Neuronal stem cell (in vitro differentiated cells): ENCODE data around the gene TNFRSF12A.

Experiments
- DNase-seq: peaks from one replicate; pipeline ENCODE4 v3.0.0-alpha.2; 2013; ENCODE audit warnings: low spot score
- H2AFZ ChIP-seq: one replicate; pipeline ENCODE4 v1.6.1; 2013; ENCODE audit warnings: mild to moderate bottlenecking, low read length, inconsistent platforms
- H2AK5ac ChIP-seq: 2 replicates; pipeline ENCODE4 v1.6.1; 2013; ENCODE audit warnings: low read depth, mild to moderate bottlenecking, inconsistent platforms, low read length, moderate library complexity, mixed read lengths
- H2BK120ac ChIP-seq: 2 replicates; pipeline ENCODE4 v1.6.1; 2013; ENCODE audit warnings: low read depth, mild to moderate bottlenecking, inconsistent platforms, low read length, moderate library complexity, mixed read lengths
- H2BK12ac ChIP-seq: one replicate; pipeline ENCODE4 v1.6.1; 2013; ENCODE audit warnings: low read length, inconsistent platforms
- H2BK15ac ChIP-seq: 2 replicates; pipeline ENCODE4 v1.6.1; 2013; ENCODE audit warnings: mild to moderate bottlenecking, low read length, inconsistent platforms, mixed read lengths
- H2BK5ac ChIP-seq: one replicate; pipeline ENCODE4 v1.6.1; 2013; ENCODE audit warnings: inconsistent platforms, mild to moderate bottlenecking, low read length, moderate library complexity
- H3K14ac ChIP-seq: one replicate; pipeline ENCODE4 v1.6.1; 2013; ENCODE audit warnings: low read length, inconsistent platforms
- H3K18ac ChIP-seq: 2 replicates; pipeline ENCODE4 v1.6.1; 2013; ENCODE audit warnings: low read length, inconsistent platforms
- H3K23ac ChIP-seq: 2 replicates; pipeline ENCODE4 v1.6.1; 2013; ENCODE audit warnings: low read depth, mild to moderate bottlenecking, mixed read lengths, low read length, inconsistent platforms; ENCODE audit not compliant: poor library complexity
- H3K27ac ChIP-seq: replicated peaks from 3 replicates; pipeline ENCODE4 v1.5.1; 2013; ENCODE audit warnings: low read length, inconsistent platforms
- H3K27me3 ChIP-seq, 3 experiments: 2 replicates each; pipeline ENCODE4 v1.6.1; 2013; ENCODE audit warnings: low read length in 3 of 3, mild to moderate bottlenecking in 2 of 3, inconsistent platforms in 1 of 3, low read depth in 1 of 3, mixed read lengths in 1 of 3, moderate library complexity in 1 of 3; ENCODE audit not compliant: control insufficient read depth in 3 of 3, insufficient read depth in 3 of 3
- H3K36me3 ChIP-seq, 2 donors: replicated peaks in 1 of 2; 2 replicates each; pipeline ENCODE4 v1.6.1; 2013; ENCODE audit warnings: low read length in 2 of 2; ENCODE audit not compliant: control insufficient read depth in 2 of 2, insufficient read depth in 2 of 2
- H3K4ac ChIP-seq: 2 replicates; pipeline ENCODE4 v1.6.1; 2013; ENCODE audit warnings: inconsistent platforms, mild to moderate bottlenecking, low read length, moderate library complexity
- H3K4me1 ChIP-seq, 2 donors: 1 replicate in 1 of 2; 2 replicates in 1 of 2; pipeline ENCODE4 v1.6.1; 2013; ENCODE audit warnings: low read length in 2 of 2, low read depth in 1 of 2; ENCODE audit not compliant: control insufficient read depth in 2 of 2, insufficient read depth in 1 of 2
- H3K4me2 ChIP-seq: one replicate; pipeline ENCODE4 v1.6.1; 2013; ENCODE audit warnings: mild to moderate bottlenecking, low read length, inconsistent platforms; ENCODE audit not compliant: insufficient read depth, poor library complexity, severe bottlenecking
- H3K4me3 ChIP-seq, 2 donors: 2 replicates each; pipeline ENCODE4 v1.5.1; 2013; ENCODE audit warnings: low read length in 2 of 2, mild to moderate bottlenecking in 2 of 2, inconsistent platforms in 1 of 2, moderate library complexity in 1 of 2
- H3K79me1 ChIP-seq: one replicate; pipeline ENCODE4 v1.6.1; 2013; ENCODE audit warnings: low read depth, mild to moderate bottlenecking, inconsistent platforms, low read length, moderate library complexity
- H3K9ac ChIP-seq: one replicate; pipeline ENCODE4 v1.6.1; 2013; ENCODE audit warnings: mild to moderate bottlenecking, low read depth, low read length, inconsistent platforms; ENCODE audit not compliant: poor library complexity
- H3K9me3 ChIP-seq, 2 donors: replicated peaks in 1 of 2; 2 replicates each; pipeline versions ENCODE3 to v1.6.1; 2013; ENCODE audit warnings: low read length in 2 of 2, mild to moderate bottlenecking in 2 of 2, inconsistent platforms in 1 of 2, low read depth in 1 of 2, mixed read lengths in 1 of 2, moderate library complexity in 1 of 2; ENCODE audit not compliant: control insufficient read depth in 2 of 2, insufficient read depth in 1 of 2
- H4K8ac ChIP-seq: one replicate; pipeline ENCODE4 v1.6.1; 2013; ENCODE audit warnings: low read depth, mild to moderate bottlenecking, inconsistent platforms, low read length, moderate library complexity
- H4K91ac ChIP-seq: one replicate; pipeline ENCODE4 v1.6.1; 2013; ENCODE audit warnings: low read length, low read depth, mild to moderate bottlenecking, inconsistent platforms; ENCODE audit not compliant: poor library complexity
- WGBS, 2 donors: extraction: QIAGEN DNeasy Blood & Tissue Kit; methylation state at CpG; one replicate each; pipeline ENCODE4 v1.1.7; 2013; ENCODE audit warnings: missing lambda C conversion rate in 2 of 2, mixed read lengths in 1 of 2; ENCODE audit not compliant: insufficient read length in 2 of 2, insufficient replicate concordance in 1 of 2; ENCODE audit errors: extremely low coverage in 2 of 2; 5-methylcytosine and 5-hydroxymethylcytosine counted together

Gene TNFRSF12A

GRCh38 chr16:3022684-3023414 is 2.7 kb downstream of the TNFRSF12A start:
- peak overlapping the region; percentile 71 for H2BK5ac ChIP-seq
- H3K9me3 ChIP-seq = no peaks in the 10 kb centered on the region
- no peak for DNase-seq
- no peak overlapping the region for H4K91ac ChIP-seq
- H3K4me3 ChIP-seq = peak overlapping the region; percentile 66 to 82
- peak overlapping the region; percentile 98 for H2AK5ac ChIP-seq
- H3K27me3 ChIP-seq = peaks cover 0 to 5% (median 0%) of the 10 kb centered on the region in 3 experiments
- peak overlapping the region; percentile 100 for H3K4me2 ChIP-seq
- peak overlapping the region; percentile 45 for H3K23ac ChIP-seq
- peaks cover 25% of the 10 kb centered on the region in 2 donors for H3K4me1 ChIP-seq
- no CpG with 5 or more reads among the region's 8 CpGs for WGBS, 2 donors
- H3K18ac ChIP-seq = peak overlapping the region; percentile 98
- no peak overlapping the region for H3K4ac ChIP-seq
- peak overlapping the region; percentile 34 for H2BK15ac ChIP-seq
- peaks cover 9 to 25% of the 10 kb centered on the region in 2 donors for H3K36me3 ChIP-seq
- peak overlapping the region; percentile 49 for H3K27ac ChIP-seq
- H2AFZ ChIP-seq = peak overlapping the region; percentile 95
- no peak overlapping the region for H3K14ac ChIP-seq
- H3K79me1 ChIP-seq = peaks cover 5% of the 10 kb centered on the region
- peak overlapping the region; percentile 60 for H3K9ac ChIP-seq
- H2BK120ac ChIP-seq = peak overlapping the region; percentile 64
- H2BK12ac ChIP-seq = no peak overlapping the region
- no peak overlapping the region for H4K8ac ChIP-seq

GRCh38 chr16:3023415-3023668 is 3.2 kb downstream of the TNFRSF12A start:
- Histone ChIP-seq H3K4me1 (peaks cover 23 to 26% of the 10 kb centered on the region in 2 donors), H3K4ac (no peak overlapping the region), H2BK12ac (peak overlapping the region; percentile 81), H2AFZ (peak overlapping the region; percentile 95), H3K9me3 (no peaks in the 10 kb centered on the region), H3K79me1 (peaks cover 5% of the 10 kb centered on the region), H3K4me2 (peak overlapping the region; percentile 100), H3K9ac (peak overlapping the region; percentile 87), H3K36me3 (peaks cover 9 to 26% of the 10 kb centered on the region in 2 donors), H2AK5ac (peak overlapping the region; percentile 98), H3K4me3 (peak overlapping the region; percentile 66 to 82), H3K14ac (no peak overlapping the region), H3K18ac (peak overlapping the region; percentile 98), H2BK15ac (peak overlapping the region; percentile 97), H3K23ac (peak overlapping the region; percentile 96), H3K27ac (peak overlapping the region; percentile 38), H2BK120ac (no peak overlapping the region), H3K27me3 (peaks cover 0 to 1% (median 0%) of the 10 kb centered on the region in 3 experiments), H4K8ac (no peak overlapping the region), H2BK5ac (peak overlapping the region; percentile 71), H4K91ac (no peak overlapping the region)
- no CpG with 5 or more reads among the region's 6 CpGs for WGBS, 2 donors
- no peak for DNase-seq

- Histone ChIP-seq H3K4ac (no peak within 1 kb of the TSS), H3K9me3 (no peaks in the 10 kb centered on the region), H2BK12ac (peak within 1 kb of the TSS; percentile 81), H2AFZ (peak within 1 kb of the TSS; percentile 95), H3K23ac (peak within 1 kb of the TSS; percentile 96), H2AK5ac (peak within 1 kb of the TSS; percentile 98), H3K4me1 (peaks cover 23 to 26% of the 10 kb centered on the region in 2 donors), H2BK15ac (peak within 1 kb of the TSS; percentile 97), H4K91ac (no peak within 1 kb of the TSS), H3K4me3 (peak within 1 kb of the TSS; percentile 66 to 82), H3K18ac (peak within 1 kb of the TSS; percentile 99), H3K36me3 (peaks cover 9 to 26% of the 10 kb centered on the region in 2 donors), H3K27ac (peak within 1 kb of the TSS; percentile 89), H2BK5ac (peak within 1 kb of the TSS; percentile 71), H3K79me1 (peaks cover 5% of the 10 kb centered on the region), H3K9ac (peak within 1 kb of the TSS; percentile 87), H4K8ac (no peak within 1 kb of the TSS), H3K4me2 (peak within 1 kb of the TSS; percentile 100), H2BK120ac (peak within 1 kb of the TSS; percentile 64), H3K14ac (no peak within 1 kb of the TSS), H3K27me3 (no peaks in the 10 kb centered on the region)
- no CpG with 5 or more reads among the region's 69 CpGs for WGBS, 2 donors
- DNase-seq = peak; percentile 97
Measured at GRCh38 chr16:3023669-3024478, 3.7 kb downstream of the TNFRSF12A start, which contains the start of the genes HCFC1R1 and THOC6. TSS of gene HCFC1R1 (minus strand) at chr16:3023942. CDS start at chr16:3023941, 1 bp downstream. TSS of gene THOC6 (plus strand) at chr16:3024035. CDS start at chr16:3024327, 292 bp downstream.
